GM12864 (cell line): ENCODE results near the gene HS3ST3A1.

ENCODE experiments used
- DNase-seq: peaks from one replicate; pipeline ENCODE4 v3.0.0-alpha.2; 2011; ENCODE audit warnings: low read depth
- H3K4me3 ChIP-seq: 2 replicates; pipeline ENCODE4 v1.5.1; 2011; ENCODE audit warnings: mild to moderate bottlenecking, low read depth, low read length, control low read depth
- CTCF ChIP-seq: IDR thresholded peaks from 2 replicates; pipeline ENCODE4 v1.5.1; 2011; ENCODE audit warnings: low read depth, mild to moderate bottlenecking, moderate library complexity, low read length, control low read depth, inconsistent platforms; ENCODE audit errors: missing control alignments

The HS3ST3A1 gene

GRCh38 chr17:13534946-13535345 lies 66.8 kb downstream of the HS3ST3A1 start:
- TF ChIP-seq CTCF = no peak
- DNase-seq = no peak
- no peak overlapping the region for H3K4me3 ChIP-seq

- DNase-seq = no peak
- no peak for TF ChIP-seq CTCF
- H3K4me3 ChIP-seq = no peak overlapping the region
These were observed 70.0 kb downstream of the HS3ST3A1 start for GRCh38 chr17:13531721-13532120.

- DNase-seq = no peak
- no peak overlapping the region for H3K4me3 ChIP-seq
- TF ChIP-seq CTCF = no peak
These were observed 75.9 kb downstream of the HS3ST3A1 start for GRCh38 chr17:13525876-13526275.

GRCh38 chr17:13523164-13523563 lies 78.6 kb downstream of the HS3ST3A1 start:
- no peak for DNase-seq
- no peak for TF ChIP-seq CTCF

GRCh38 chr17:13522749-13523148 lies 79.0 kb downstream of the HS3ST3A1 start:
- no peak for TF ChIP-seq CTCF
- no peak for DNase-seq
- no peak overlapping the region for H3K4me3 ChIP-seq

More at GRCh38 chr17:13523164-13523563, 78.6 kb downstream of the HS3ST3A1 start:
- no peak overlapping the region for H3K4me3 ChIP-seq

- DNase-seq = no peak
- TF ChIP-seq CTCF = no peak
- H3K4me3 ChIP-seq = no peak overlapping the region
These were observed 79.9 kb downstream of the HS3ST3A1 start for GRCh38 chr17:13521784-13522183.

- no peak for DNase-seq
- H3K4me3 ChIP-seq = no peak overlapping the region
- no peak for TF ChIP-seq CTCF
These were observed 80.7 kb downstream of the HS3ST3A1 start for GRCh38 chr17:13520899-13521572.
